ENCODE results near the gene APOB. TPM values are rescaled to one million over a fixed set of nuclear protein-coding genes. Genes with fewer than 3 reads are reported as not detected.
"Not testable (repeated sequence)": the region's sequence is repeated elsewhere in the genome, so short reads cannot be mapped to it uniquely, and the experiment has no call there.

Gene APOB
- total and polyA plus RNA-seq, 10 of the 15 experiments (the other 5 are each of a cell fraction or from before 2014, with no cell fraction given), result 1.4 TPM; not detected in 9

DNA sequence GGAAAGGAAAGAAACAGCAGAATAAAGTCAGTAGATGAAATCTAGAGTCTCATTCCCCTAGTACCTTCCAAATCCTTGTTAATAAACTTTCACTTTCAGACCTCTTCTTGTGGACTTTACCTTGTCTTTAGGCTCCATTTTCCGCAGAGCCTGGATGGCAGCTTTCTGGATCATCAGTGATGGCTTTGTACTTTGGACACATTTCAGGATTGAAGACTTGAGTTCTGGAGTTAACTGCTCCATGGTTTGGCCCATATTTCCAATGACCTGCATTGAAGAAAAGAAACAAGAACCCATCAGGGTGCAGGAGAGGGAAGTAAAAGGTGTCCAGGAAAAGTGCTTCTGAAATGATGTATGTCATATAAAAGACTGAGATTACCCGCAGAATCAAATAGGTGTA lies 14.4 kb downstream of the APOB start (continued):
- TF ChIP-seq, protein P1, sequence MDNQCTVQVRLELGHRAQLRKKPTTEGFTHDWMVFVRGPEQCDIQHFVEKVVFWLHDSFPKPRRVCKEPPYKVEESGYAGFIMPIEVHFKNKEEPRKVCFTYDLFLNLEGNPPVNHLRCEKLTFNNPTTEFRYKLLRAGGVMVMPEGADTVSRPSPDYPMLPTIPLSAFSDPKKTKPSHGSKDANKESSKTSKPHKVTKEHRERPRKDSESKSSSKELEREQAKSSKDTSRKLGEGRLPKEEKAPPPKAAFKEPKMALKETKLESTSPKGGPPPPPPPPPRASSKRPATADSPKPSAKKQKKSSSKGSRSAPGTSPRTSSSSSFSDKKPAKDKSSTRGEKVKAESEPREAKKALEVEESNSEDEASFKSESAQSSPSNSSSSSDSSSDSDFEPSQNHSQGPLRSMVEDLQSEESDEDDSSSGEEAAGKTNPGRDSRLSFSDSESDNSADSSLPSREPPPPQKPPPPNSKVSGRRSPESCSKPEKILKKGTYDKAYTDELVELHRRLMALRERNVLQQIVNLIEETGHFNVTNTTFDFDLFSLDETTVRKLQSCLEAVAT (IDR thresholded peaks at IDR 0.05), result no peak
- TF ChIP-seq CHD1 (IDR thresholded peaks at IDR 0.05; ENCODE audit: low read depth, low read length), result no peak
- no peak for TF ChIP-seq TBL1XR1 (IDR thresholded peaks at IDR 0.05; ENCODE audit: low read depth, low read length)
- TF ChIP-seq GATAD2B (conservative IDR thresholded peaks at IDR 0.05; ENCODE audit: low read depth), result no peak
- no peak for TF ChIP-seq DPF2 (IDR thresholded peaks at IDR 0.05)
- TF ChIP-seq MEF2A (IDR thresholded peaks at IDR 0.05; ENCODE audit: insufficient read depth, low read depth, low read length), result no peak

DNA sequence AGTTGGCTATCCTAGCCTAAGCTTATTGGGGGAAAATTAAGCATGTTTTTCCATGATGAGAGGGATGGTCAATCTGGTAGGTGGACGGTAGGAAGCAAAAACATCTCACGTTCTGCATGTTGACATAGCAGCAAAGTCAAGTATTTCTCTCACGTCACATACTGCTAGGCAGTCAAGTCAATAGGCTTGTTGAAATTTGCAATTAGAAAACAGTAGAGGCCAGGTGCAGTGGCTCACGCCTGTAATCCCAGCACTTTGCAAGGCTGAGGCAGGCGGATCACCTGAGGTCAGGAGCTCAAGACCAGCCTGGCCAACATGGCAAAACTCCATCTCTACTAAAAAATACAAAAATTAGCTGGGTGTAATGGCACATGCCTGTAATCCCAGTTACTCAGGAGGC lies 14.9 kb downstream of the APOB start:
- 33% methylated on average over 5 of the region's 5 CpGs for WGBS (ENCODE audit: insufficient coverage, insufficient replicate concordance, low lambda C conversion rate, missing lambda C conversion rate)
- not testable (repeated sequence) for BruUV-seq (replicated peaks)

More for the DNA sequence above, 14.9 kb downstream of the APOB start:
- in situ Hi-C loops (cut with MboI); H3K27me3 ChIP-seq (replicated peaks in 1 of 2; ENCODE audit: control insufficient read depth in 2 of 2, insufficient read depth in 2 of 2, low read length in 1 of 2); H2AFZ ChIP-seq (ENCODE audit: control insufficient read depth, low read depth, low read length); H3K79me2 ChIP-seq (ENCODE audit: control insufficient read depth, insufficient read depth, low read length); POLR2A ChIA-PET; RAD21 ChIA-PET (ENCODE audit: unreplicated experiment); intact Hi-C loops (cut with micrococcal nuclease; ENCODE audit: unreplicated experiment); ATAC-seq; H3K36me3 ChIP-seq (ENCODE audit: control insufficient read depth in 2 of 2, insufficient read depth in 2 of 2, low read length in 1 of 2); H3K4me3 ChIP-seq; DNase-seq (ENCODE audit: low read depth, low spot score); SMC1A ChIA-PET (ENCODE audit: uncharacterized antibody, unreplicated experiment); H3K27ac ChIP-seq (ENCODE audit: control insufficient read depth, insufficient read depth); H4K20me1 ChIP-seq (ENCODE audit: control insufficient read depth, insufficient read depth); H3K9ac ChIP-seq (ENCODE audit: control insufficient read depth, insufficient read depth, low read length); H3K4me1 ChIP-seq (ENCODE audit: control insufficient read depth, insufficient read depth, low read length); H3K4me2 ChIP-seq (ENCODE audit: control insufficient read depth, insufficient read depth); H3K9me3 ChIP-seq (replicated peaks; ENCODE audit: control insufficient read depth, insufficient read depth, low read length); FAIRE-seq: not testable (repeated sequence)
- CTCF ChIA-PET, result interaction anchor here (0.6 to 4.2 kb wide), 2 partner anchors 231 to 368 kb away, joined by 3 to 24 read pairs; no protein-coding TSS in a partner anchor
